HG02970 (cell line): ENCODE measurements around the gene PPARGC1A.

Experiments
- ATAC-seq: cut with Tn5 transposase; IDR thresholded peaks from one replicate; pipeline ENCODE4 v1.9.1; 2021; ENCODE audit warnings: mild to moderate bottlenecking, moderate library complexity, moderate number of reproducible peaks; ENCODE audit not compliant: unreplicated experiment, low FRiP score

The PPARGC1A gene

DNA sequence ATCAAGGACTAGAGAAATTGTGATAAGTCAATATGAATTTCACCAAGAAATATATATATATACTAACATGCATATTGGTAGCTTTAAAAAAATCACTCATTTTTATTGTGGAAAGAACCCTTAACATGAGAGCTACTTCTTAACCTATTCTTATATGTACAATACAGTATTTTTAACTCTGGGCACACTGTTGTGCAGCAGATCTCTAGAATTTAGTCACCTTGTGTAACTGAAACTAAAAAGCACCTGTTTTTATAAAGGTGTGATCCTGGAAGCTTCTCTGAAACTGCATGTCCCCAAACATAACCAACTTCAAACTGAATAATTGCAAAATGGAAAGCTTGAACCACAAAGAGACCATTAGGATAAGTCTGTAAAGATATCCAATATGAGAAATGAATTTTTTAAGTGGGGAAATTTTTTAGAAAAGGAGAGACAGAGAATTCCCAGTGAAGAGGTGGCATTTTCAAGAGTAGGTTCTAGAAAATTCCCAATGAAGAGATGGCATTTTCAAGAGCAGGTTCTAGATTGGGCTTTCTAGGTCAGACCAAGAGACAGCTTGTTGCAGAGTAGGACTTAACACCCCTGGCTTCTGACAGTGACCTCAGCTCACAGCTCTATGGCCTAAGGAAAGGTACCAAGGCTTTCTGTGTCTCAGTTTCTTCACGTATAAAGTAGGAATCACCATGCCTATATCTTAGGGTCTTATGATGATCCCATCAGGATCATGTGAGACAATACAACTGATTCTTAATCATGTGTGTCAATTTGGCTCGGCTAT is 22.0 kb upstream of the PPARGC1A start:
- ATAC-seq = no peak

DNA sequence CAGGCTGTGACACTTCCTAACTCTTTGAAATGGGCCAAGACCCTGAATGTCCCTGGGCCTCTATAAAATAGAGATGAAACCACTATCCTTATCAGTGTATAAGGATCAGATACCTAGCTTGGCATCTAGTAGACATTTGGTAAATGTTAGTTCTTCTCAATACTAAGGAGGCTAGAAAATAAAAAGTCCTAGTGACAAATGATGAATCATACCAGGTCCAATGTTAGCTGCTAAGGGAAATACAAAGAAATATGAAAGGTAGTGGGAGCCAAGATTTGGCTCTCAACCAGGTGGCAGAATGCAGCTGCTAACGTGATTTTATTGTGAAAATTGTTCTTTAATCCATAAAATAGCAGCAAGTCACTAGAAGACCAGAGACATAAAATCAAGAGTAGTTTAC is 19.8 kb upstream of the PPARGC1A start:
- ATAC-seq = no peak

DNA sequence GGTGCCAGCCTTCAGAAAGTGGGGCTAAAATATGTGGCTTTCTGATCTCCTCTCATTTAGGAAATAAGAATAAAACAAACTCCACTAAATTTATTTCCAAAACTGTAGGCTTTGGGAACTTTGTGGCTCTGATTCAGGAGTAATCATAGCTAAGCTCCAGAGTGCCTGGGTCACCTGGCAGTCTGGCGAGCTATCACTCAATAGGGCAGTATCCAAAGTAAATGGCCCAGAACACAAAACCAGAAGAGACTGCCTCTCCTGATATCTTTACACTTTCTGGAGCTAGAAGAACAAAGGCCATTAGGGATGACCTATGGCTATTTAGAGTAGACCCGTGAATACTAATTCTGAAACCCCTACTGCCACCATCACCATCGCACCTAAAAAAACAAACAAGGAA is 17.0 kb upstream of the PPARGC1A start:
- no peak for ATAC-seq

DNA sequence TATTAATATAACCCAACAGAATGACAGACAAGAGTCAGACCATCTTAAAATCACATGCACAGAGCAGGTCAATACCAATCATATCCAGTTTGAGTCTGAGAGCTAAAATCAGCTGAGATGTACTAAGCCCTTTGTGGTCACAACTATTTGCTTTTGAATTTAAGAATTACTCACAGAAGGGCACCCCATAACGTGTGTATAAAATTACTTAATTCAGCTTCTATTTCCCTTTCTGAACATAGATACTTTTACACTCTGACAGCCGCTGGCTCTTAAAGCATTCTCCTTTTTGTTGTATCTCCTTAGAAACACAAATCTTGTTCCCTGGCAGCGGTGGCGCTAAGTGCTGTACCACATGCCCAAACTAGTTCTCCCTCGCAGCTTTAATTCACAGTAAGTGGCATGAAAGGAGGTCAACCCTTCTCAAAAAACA is 14.8 kb upstream of the PPARGC1A start:
- no peak for ATAC-seq

DNA sequence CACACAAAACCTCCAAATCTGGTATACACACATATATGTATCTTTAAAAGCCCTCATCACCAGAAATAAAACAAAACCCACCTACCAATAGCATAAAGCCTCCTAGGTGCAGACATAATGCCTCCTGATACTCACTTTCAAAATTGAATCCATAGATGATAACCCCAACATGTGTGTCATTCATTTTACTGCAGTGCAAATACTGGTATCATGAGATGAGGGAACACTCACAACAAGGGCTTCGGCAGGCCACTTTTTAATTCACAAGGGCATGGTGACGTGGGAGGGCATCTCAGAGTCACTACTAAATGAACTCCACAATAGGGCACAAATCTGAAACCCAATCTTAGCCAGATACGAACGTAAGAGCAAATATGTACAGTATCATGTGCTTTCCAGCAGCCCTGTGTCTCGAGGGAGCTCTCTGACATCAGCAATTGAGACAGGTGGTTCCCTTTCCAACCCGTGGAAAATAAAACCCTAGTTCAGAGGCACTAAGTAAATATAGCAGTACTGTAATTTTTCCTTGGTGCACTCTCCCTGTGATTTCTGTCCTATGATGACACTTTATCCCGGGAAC is 14.1 kb upstream of the PPARGC1A start:
- no peak for ATAC-seq

DNA sequence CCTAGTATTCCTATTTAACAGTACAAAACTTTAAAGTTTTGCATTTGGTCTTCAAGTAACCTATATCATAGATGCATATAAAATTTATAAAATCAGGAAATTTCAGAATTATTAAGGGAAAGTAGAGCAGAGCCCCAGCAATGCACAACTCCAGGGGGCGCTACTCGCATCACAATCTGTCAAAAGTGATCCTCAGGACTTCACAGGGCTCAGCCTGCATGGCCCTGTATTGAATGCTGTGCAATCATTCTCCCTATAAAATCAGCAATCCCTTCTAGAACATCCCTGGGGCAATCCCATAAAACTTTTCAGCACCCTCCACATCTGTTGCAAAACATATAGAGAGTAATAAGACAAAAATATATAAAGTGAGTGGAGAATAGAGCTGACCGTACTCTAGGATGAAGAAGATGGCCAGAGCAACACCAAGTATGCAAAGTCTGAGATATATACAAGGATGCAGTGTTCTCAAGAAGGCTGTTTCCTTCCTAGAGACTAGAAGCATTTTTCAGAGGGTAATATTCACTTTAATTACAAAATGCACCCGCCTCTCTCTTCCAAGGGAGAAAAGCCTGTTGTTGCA is 12.5 kb upstream of the PPARGC1A start:
- ATAC-seq = no peak

DNA sequence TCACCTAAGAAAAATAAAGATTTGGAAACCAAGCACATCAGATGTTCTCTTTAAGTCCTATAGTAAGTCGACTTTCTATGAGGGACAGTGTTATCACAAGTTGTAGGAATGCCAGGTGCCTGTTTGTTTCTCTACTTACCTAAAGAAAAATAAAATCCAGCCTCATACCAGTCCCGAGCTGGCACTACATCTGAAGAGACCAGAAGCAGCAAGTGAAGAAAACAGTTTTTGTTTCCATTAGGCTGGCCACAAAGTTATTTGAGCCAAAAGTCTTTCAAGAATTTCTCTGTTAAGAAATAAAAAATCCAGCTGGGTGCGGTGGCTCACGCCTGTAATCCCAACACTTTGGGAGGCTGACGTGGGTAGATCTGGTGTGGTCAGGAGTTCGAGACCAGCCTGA is 10.8 kb upstream of the PPARGC1A start:
- ATAC-seq = no peak

DNA sequence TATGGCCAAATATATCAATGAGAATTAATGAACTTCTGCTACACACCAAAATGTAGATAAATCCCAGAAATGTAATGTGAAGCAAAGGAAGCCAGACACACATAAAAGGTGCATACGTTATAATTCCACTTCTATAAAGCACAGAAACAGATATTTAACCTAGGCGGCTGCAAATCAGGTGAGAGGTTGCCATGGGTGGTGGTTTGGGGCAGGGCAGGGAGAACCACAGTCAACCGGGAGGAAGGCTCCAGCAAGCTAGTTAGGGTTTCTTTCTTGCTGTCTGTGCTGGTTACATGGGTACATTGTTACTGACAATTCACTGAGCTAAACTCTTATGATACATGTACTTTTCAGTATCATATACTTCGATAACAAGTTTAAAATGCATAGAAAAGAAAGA is 9.7 kb upstream of the PPARGC1A start:
- ATAC-seq = no peak

DNA sequence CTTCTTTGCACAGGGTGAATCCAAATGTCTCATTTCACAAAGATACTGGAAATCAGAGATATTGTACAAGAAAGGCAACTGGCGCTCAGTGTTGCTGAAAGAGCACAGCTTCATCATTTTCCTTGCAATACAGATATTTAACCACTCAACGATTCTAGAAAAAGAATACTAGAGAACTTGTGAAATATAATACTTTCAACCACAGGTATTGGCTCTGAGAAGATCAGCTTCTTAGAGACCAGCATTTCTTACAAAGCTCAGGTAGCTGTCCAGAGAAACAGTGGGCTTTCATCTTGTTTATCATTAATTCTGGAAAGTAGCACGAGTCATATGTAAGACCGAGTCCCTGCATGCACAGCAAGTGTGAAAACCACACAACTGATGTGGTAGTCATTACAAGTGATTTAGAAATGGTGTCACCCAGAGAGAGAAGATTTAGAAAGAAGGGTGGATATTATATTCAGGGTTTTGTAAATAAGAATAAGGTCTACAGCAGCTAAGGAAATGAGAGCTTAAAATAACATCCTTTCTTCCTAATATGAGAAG is 7.8 kb upstream of the PPARGC1A start:
- ATAC-seq = no peak

DNA sequence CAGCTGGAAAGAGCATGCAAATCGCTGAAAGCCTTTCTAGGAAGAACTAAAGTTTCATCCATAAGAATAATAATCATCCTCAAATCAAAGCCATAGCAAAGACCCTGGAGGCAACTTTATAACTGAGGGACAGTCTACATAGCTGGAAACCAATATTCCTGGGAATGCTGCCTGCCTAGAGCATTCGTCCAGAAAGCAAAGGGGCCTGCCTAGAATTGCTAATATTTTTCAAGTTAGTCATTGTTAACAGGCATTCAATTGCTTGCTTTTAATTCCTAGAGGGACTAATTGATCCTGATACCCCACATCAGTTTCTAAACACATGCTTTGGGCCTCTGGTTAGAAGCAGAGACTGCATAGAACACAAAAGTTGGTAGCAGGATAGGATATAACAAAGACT is 4.2 kb upstream of the PPARGC1A start:
- no peak for ATAC-seq

DNA sequence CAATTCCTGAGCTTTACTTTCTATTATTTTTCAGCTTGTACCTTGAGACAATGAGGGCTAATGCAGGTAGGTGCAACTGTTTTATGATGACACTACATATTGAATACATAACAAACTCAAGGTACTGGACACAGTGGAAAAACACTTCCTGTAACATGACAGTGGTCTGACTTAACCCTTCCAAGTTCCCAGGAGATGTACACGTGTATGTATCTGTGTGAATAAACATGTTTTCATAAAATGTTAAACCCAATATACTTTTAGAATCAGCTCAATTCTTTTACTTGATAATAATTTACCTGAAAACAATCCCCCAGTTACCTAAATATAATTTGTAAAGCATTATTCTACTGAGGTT is 1.2 kb upstream of the PPARGC1A start:
- ATAC-seq = no peak

DNA sequence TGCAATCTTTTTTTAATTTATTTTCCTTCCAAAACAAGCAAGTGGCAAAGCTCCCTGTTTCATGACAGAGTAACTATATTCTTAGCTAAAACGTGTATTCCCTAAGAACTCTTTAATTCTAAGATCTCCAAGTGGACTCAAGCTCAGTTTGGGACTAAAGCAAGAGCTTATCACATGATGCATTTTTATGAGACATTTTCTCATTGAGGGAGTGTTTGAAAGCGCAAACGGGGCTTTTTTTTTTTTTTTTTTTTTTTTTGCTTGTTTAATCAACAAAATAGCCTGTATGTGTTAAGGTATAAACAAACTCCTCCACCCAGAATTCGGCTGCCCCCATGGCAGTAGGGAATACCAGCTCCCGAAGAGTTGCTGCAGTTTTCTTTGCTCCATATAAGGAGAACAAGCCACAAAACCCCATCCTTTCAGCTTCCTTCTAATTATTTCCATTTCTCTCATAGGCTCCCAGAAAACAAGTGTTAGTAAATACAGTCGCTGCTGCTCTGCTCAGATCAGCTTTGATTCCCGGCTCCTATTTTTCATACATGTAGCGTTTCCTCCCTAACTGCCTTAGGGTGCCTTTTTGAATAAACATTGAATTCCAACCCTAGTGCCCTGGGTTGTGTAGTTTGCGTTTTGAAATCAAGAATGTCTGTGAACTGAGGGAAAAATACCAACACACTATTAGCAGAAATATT is 669 bp upstream of the PPARGC1A start:
- ATAC-seq = no peak

DNA sequence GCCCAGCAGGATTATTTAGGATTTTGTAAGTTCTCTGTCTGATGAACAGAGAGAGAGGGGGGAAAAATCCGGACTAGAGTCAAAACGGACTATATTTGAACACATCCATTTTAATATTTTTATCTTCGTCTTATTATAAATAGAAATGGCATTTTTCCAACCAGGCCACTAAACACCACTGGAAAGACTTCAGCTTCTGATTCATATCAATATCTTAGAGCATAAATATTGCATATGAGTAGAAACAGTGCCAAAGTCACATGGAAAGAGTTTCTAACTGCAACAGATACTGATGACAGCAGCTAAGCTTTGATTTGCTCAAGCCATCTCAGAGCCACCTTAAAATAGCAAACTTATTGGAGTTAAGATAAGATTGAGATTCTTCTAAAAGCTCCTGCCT is 456 bp downstream of the PPARGC1A start:
- ATAC-seq = no peak

DNA sequence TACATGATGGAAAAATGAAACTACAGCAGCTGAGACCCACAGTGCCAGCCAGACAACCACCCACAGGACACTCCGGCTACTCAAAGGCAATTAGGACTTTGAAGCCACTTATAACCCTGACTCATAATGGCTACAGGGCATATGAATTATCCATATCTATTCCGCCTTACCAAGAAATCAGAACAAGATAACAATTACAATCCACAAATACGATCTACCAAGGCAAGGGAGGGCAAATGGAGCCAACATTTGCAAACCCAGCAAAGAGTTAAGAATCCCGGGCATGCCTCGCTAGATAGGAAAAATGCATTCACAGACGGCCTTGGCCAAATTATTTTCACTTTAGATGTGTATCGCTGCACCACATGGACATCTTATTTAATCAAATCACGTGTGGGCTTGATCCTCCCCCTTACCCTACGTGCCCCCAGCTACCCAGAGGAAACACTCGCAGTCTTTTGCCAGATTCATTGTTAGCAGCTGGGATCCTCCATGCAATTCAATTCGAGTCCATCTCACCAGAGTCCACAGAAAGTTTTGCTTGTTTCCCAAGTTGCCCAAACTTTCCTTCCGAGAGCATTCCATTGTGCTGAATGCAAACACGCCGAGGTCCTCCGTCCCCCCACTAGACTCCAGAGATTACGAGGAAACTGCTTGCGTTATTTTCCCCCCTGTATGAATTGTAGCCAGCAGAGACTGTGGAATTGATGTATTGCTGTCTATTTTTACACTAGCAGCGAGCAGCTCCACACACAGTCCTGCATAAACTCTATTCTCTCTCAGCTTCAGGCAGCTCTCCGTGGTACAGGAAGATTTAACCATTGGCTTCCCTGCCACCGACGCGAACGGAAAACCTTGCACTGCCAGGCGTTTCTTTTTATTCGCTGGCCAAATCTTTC is 1.2 kb downstream of the PPARGC1A start:
- no peak for ATAC-seq

DNA sequence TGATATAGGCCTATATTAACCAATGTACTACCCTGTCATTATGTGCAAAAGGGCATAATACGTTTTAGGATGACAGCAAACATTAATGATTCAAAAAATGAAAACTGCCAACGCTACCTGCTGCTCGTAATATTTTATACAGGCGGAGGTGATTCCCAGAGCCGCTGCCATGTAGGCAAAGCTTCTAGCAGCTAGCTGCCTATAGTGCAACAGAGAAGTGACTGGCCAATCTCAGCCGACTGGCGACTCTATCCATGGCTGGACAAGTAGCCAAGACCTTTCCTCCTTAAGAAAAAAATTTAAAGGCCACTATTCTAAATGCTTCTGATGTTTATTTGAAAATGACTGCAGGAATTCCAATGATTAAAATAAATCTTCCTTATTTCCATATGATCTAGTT is 1.9 kb downstream of the PPARGC1A start:
- ATAC-seq = no peak

DNA sequence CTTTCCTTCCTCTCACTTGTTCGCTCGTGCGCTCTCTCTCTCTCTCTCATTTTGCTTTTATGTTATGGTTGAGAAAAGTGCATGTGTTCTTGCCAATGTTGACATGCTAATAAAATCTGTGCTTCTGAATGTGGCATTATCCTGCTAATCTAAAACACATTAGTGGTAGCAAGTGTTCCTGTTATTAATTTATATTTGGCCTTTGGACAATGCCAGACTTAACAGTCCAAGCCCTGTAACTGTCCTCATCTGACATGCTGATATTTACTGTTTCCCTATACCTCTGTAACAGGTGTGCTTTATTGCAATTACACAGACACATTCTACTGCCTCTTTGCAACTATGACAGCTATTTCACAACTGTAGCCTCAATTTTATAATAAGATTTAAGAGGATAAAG is 2.7 kb downstream of the PPARGC1A start:
- no peak for ATAC-seq

DNA sequence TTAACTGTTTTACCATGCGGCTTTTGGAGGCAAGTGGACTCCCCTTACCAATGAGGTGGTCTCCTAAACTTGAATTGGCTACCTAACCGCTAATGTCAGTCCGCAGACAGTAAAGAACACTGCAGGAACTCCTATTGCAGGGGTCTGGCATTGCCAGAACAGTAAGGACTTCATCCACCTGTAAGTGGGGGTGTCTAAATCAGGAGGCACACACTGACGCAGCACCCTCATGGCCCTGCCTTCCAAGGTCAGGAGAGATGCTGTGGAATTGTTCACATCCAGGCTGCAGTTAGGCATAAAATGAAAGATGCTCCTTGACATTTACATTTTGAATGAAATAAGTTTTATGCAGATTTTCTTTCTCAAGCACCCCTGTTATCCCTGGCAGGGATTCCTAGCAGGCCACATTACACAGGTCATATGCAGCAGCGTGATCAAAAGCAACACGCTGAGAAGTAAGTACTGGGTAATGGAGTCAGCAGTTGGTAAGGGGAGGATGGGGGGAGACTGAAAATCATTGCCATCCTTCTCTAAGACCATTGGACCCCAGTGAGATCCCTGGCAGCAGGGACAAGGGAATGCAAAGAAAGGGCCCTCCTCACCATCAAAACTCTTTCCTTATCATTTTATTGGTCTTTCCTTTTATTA is 3.8 kb downstream of the PPARGC1A start:
- no peak for ATAC-seq

DNA sequence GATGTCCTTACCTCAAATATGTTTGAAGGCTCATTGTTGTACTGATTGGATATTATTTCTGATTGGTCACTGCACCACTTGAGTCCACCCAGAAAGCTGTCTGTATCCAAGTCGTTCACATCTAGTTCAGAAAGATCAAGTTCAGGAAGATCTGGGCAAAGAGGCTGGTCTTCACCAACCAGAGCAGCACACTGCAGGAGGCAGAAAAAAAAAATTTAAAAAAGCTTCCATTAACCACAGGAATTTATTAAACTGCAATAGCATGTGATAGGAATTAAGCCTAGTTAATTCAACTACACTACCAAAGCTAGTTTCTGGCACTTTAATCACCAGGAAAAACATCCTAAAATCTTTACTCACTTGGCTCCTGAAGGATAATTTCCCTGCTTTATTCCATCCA is 5.1 kb downstream of the PPARGC1A start:
- no peak for ATAC-seq

DNA sequence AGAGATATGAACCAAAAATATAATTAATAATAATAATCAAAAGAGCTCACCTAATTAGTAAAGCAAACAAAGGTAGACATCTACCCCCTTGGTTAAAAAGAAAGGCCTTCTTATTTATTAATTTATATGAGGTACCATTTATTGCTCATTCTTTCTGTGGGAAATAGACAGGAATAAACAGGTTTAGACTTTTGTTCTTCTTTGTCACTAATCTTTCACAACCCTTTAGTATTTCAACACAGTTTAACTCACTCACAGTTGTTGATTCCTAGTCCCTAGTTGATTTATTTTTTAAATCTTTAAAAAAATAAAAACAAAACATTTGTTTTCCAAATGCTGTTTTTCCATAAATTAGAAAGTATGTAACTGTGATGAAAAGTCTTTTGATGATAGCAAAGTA is 5.6 kb downstream of the PPARGC1A start:
- ATAC-seq = no peak
